DOHH2 (cell line): ENCODE data around the gene C1orf105.

Experiments used
- H3F3A ChIP-seq: fragments of 200-600 bp; sonication (generic), shearing (Covaris generic); 2 replicates; pipeline ENCODE4 v1.6.0; 2016; ENCODE audit warnings: antibody characterized with exemption, mild to moderate bottlenecking; ENCODE audit not compliant: control insufficient read depth, insufficient read depth
- H3K27ac ChIP-seq: fragments of 200-600 bp; sonication (generic); 2 replicates; pipeline ENCODE4 v1.5.1; 2014; ENCODE audit warnings: low read depth, mild to moderate bottlenecking, low read length, moderate library complexity
- H3K27me3 ChIP-seq: fragments of 200-600 bp; sonication (generic); 2 replicates; pipeline ENCODE4 v1.6.1; 2014; ENCODE audit warnings: mild to moderate bottlenecking, low read length, mixed read lengths; ENCODE audit not compliant: control insufficient read depth
- H3K36me3 ChIP-seq: fragments of 200-600 bp; sonication (generic); 2 replicates; pipeline ENCODE4 v1.6.1; 2014; ENCODE audit warnings: mild to moderate bottlenecking, low read length, moderate library complexity, mixed read lengths; ENCODE audit not compliant: control insufficient read depth
- H3K4me1 ChIP-seq: fragments of 200-600 bp; sonication (generic); 2 replicates; pipeline ENCODE4 v1.6.1; 2014; ENCODE audit warnings: mild to moderate bottlenecking, low read length, mixed read lengths; ENCODE audit not compliant: control insufficient read depth
- H3K4me2 ChIP-seq: fragments of 200-600 bp; sonication (generic); 2 replicates; pipeline ENCODE4 v1.6.0; 2014; ENCODE audit warnings: mild to moderate bottlenecking, low read length, moderate library complexity
- H3K4me3 ChIP-seq: fragments of 200-600 bp; sonication (generic); 2 replicates; pipeline ENCODE4 v1.5.1; 2014; ENCODE audit warnings: mild to moderate bottlenecking, low read length, mixed read lengths
- H3K79me2 ChIP-seq: fragments of 200-600 bp; sonication (generic); 2 replicates; pipeline ENCODE4 v1.6.1; 2014; ENCODE audit warnings: mild to moderate bottlenecking, low read length, mixed read lengths; ENCODE audit not compliant: control insufficient read depth
- H3K9me2 ChIP-seq: fragments of 200-600 bp; sonication (generic); replicated peaks from 2 replicates; pipeline ENCODE4 v1.6.1; 2014; ENCODE audit warnings: mild to moderate bottlenecking, low read length, mixed read lengths; ENCODE audit not compliant: control insufficient read depth
- H3K9me3 ChIP-seq: fragments of 200-600 bp; sonication (generic); 2 replicates; pipeline ENCODE4 v1.6.1; 2014; ENCODE audit warnings: antibody characterized with exemption, low read length, mixed read lengths; ENCODE audit not compliant: control insufficient read depth, insufficient read depth
- H4K20me1 ChIP-seq: fragments of 200-600 bp; sonication (generic); 2 replicates; pipeline ENCODE4 v1.6.0; 2014; ENCODE audit warnings: low read depth, mild to moderate bottlenecking, antibody characterized with exemption, low read length, moderate library complexity; ENCODE audit not compliant: control insufficient read depth, insufficient read depth
- EZH2phosphoT487 ChIP-seq: fragments of 200-600 bp; sonication (generic); IDR thresholded peaks from 2 replicates; pipeline ENCODE4 v1.6.1; 2017; ENCODE audit warnings: borderline replicate concordance, mild to moderate bottlenecking, antibody characterized with exemption, low read length, moderate library complexity, mixed read lengths
- TF ChIP-seq, protein P1 (sequence below): fragments of 200-600 bp; sonication (generic); IDR thresholded peaks from one replicate; pipeline ENCODE4 v1.5.1; 2014; ENCODE audit warnings: antibody characterized with exemption, mild to moderate bottlenecking, low read depth, low read length; ENCODE audit not compliant: poor library complexity, severe bottlenecking

Gene C1orf105

DNA sequence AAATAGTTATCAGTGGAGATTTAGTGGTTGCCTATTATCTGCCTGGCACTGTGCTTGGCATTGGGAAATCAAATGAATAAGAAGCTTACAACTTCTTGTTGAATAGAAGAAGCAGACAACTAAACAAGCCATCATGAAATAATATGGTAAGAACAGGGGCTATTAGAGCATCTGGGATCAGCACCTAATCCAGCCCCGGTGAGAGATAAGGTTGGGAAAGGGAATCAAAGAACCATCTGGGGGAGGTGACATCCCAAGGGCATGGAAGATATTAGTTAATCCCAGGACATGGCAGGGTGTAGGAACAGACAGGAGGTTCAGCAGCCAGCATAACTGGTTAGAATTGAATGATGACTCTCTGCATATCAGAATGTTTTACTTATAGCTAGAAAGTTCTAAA is 76.2 kb downstream of the C1orf105 start:
- no peaks in the 10 kb centered on the region for H3K79me2 ChIP-seq
- no peak overlapping the region for H3K4me2 ChIP-seq
- H3K4me1 ChIP-seq = no peaks in the 10 kb centered on the region
- peaks cover 10% of the 10 kb centered on the region; the same call in 1 of the 2 replicates for H3K27me3 ChIP-seq
- no peaks in the 10 kb centered on the region for H4K20me1 ChIP-seq
- H3F3A ChIP-seq = no peaks in the 10 kb centered on the region
- TF ChIP-seq EZH2phosphoT487 = no peak
- TF ChIP-seq, protein P1, sequence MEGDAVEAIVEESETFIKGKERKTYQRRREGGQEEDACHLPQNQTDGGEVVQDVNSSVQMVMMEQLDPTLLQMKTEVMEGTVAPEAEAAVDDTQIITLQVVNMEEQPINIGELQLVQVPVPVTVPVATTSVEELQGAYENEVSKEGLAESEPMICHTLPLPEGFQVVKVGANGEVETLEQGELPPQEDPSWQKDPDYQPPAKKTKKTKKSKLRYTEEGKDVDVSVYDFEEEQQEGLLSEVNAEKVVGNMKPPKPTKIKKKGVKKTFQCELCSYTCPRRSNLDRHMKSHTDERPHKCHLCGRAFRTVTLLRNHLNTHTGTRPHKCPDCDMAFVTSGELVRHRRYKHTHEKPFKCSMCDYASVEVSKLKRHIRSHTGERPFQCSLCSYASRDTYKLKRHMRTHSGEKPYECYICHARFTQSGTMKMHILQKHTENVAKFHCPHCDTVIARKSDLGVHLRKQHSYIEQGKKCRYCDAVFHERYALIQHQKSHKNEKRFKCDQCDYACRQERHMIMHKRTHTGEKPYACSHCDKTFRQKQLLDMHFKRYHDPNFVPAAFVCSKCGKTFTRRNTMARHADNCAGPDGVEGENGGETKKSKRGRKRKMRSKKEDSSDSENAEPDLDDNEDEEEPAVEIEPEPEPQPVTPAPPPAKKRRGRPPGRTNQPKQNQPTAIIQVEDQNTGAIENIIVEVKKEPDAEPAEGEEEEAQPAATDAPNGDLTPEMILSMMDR = no peak
- no peak overlapping the region for H3K4me3 ChIP-seq
- no peaks in the 10 kb centered on the region for H3K36me3 ChIP-seq
- no peak overlapping the region for H3K27ac ChIP-seq
- H3K9me3 ChIP-seq = no peaks in the 10 kb centered on the region; the same call in 1 of the 2 replicates
- H3K9me2 ChIP-seq = no peaks in the 10 kb centered on the region

DNA sequence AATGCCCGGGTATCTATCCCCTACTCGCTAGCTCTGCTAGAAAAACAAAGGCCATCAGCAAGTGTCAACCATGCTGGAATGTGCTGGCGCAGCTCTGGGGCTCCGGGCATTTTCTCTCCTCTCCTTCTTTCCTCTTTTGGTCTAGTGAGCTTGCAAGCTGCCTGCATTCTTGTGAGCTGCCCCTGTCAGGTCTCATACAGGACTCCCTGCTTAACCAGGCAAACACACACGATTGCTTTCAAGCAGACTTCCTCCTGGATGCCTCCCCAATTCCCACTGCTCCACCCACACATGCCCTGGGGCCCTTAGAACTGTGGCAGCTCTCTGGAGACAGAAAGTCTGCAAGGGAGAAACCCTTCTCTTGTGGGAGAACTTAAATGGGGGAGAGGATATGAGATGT is 76.7 kb downstream of the C1orf105 start:
- Histone ChIP-seq H3K4me1 (no peaks in the 10 kb centered on the region), H3K36me3 (no peaks in the 10 kb centered on the region), H3K27ac (no peak overlapping the region), H3K4me3 (no peak overlapping the region), H3K9me3 (no peaks in the 10 kb centered on the region), H3K79me2 (no peaks in the 10 kb centered on the region), H3K4me2 (no peak overlapping the region), H4K20me1 (no peaks in the 10 kb centered on the region), H3K27me3 (peaks cover 4% of the 10 kb centered on the region; the same call in 1 of the 2 replicates), H3F3A (no peaks in the 10 kb centered on the region), H3K9me2 (no peaks in the 10 kb centered on the region)
- no peak for TF ChIP-seq EZH2phosphoT487
- TF ChIP-seq, protein P1 = no peak

DNA sequence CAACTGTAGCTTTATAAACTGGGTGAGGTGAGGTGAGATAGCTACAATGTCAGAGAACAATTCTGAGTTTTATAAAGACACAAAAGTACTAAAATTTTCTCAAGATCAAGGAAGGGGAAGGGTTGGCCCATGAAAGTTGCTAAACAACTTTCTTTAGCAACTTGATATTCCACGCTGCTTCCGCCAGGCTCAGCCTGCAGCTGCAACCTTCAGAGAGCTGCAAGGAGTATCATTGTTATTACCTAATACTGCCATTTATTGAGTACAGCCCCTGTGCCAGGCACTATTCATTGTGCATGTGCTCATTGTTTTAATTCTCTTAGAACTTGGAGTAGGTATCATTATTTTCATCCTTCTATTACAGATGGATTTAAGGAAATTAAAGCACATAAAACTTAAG is 78.4 kb downstream of the C1orf105 start:
- H3K27ac ChIP-seq = no peak overlapping the region
- no peak overlapping the region for H3K4me3 ChIP-seq
- H3K27me3 ChIP-seq = peaks cover 2% of the 10 kb centered on the region; the same call in 1 of the 2 replicates
- no peaks in the 10 kb centered on the region for H3K9me3 ChIP-seq
- H3K4me1 ChIP-seq = no peaks in the 10 kb centered on the region
- H3K9me2 ChIP-seq = no peaks in the 10 kb centered on the region
- H3K4me2 ChIP-seq = no peak overlapping the region
- H3K79me2 ChIP-seq = no peaks in the 10 kb centered on the region
- no peaks in the 10 kb centered on the region for H4K20me1 ChIP-seq
- H3F3A ChIP-seq = no peaks in the 10 kb centered on the region
- TF ChIP-seq, protein P1 = no peak
- TF ChIP-seq EZH2phosphoT487 = no peak
- no peaks in the 10 kb centered on the region for H3K36me3 ChIP-seq
